Stimulated activated CD8-positive, alpha-beta memory T cell treated with anti-CD3 and anti-CD28 coated beads, Interleukin-2, amount 100 ng/mL, for 48 hours (primary cell): ENCODE results near the gene IGDCC3.

Source experiments
- DNase-seq, 2 donors: peaks; one replicate each; pipeline ENCODE4 v3.0.0-alpha.2; 2020; ENCODE audit warnings: low read depth in 2 of 2

The IGDCC3 gene

GRCh38 chr15:65344214-65344913 is 33.4 kb downstream of the IGDCC3 start:
- DNase-seq = no peak

- DNase-seq = no peak
Observed at GRCh38 chr15:65343374-65343981, 34.3 kb downstream of the IGDCC3 start.

- DNase-seq = no peak
Observed at GRCh38 chr15:65342493-65342892, 35.3 kb downstream of the IGDCC3 start.

DNA sequence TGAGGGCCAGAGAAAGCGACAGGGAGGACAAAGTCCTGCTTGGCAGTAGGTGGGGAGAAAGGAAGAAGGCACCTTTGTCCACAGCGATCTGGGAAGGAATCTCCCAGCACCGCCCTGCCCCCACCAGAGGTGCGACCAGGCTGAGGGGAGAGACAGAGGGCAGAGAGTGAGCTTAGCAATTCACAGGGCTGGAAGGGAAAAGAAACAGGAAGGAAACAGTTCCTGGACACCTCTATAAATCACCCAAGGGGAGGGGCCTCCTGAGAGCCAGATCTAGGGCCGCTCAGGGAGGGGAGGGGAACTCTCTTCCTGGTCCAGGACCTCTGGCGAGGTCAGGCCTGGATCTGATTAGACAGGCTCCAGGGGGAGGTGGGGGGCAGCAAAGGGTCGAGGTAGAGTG is 37.9 kb downstream of the IGDCC3 start:
- DNase-seq = no peak

- DNase-seq = no peak
Observed at GRCh38 chr15:65339416-65339815, 38.4 kb downstream of the IGDCC3 start.

DNA sequence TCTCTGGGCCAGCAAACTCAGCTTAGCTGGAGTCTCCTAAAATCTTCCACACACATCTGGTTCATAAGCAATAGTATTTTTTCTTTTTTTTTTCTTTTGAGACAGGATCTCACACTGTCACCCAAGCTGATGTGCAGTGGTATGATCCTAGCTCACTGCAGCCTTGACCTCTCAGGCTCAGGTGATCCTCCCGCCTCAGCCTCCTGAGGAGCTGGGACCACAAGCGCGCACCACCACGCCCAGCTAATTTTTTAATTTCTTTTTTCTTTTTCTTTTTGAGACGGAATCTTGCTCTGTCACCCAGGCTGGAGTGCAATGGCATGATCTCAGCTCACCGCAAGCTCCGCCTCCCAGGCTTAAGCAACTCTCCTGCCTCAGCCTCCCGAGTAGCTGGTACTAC is 39.0 kb downstream of the IGDCC3 start:
- DNase-seq = no peak

- DNase-seq = no peak
Observed at GRCh38 chr15:65338366-65338765, 39.4 kb downstream of the IGDCC3 start.

DNA sequence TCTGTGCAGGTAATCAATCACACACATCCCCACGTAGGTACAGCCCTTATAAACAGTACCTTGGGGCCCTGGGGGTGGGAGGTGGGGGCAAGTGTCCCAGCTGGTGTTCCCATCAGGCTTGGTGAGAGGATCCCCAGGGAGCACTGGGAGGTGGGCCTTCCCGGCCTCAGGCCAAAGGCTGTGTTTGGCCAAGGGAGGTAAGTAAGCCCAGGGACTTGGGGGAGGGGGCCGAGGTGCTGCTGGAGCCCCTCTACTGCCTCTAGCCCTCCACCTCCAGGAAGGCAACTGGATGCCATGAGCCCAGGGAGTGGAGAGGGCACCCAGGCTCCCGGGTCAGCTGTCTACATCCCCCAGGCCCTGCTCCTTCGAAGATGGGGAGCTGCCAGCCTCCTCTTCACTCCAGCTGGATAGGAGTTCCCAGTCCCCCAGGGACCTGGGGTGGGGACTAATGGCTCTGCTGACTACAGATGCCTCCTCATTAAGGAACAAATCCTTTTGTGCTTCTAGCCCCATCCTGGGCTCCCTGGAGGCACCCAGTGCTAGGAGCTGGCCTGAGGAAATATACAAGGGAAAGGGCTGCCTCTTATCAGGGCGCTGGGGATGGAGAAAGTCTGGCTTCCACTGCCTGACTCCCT is 40.2 kb downstream of the IGDCC3 start:
- DNase-seq = no peak

- DNase-seq = no peak
Observed at GRCh38 chr15:65336493-65337435, 41.0 kb downstream of the IGDCC3 start.

DNA sequence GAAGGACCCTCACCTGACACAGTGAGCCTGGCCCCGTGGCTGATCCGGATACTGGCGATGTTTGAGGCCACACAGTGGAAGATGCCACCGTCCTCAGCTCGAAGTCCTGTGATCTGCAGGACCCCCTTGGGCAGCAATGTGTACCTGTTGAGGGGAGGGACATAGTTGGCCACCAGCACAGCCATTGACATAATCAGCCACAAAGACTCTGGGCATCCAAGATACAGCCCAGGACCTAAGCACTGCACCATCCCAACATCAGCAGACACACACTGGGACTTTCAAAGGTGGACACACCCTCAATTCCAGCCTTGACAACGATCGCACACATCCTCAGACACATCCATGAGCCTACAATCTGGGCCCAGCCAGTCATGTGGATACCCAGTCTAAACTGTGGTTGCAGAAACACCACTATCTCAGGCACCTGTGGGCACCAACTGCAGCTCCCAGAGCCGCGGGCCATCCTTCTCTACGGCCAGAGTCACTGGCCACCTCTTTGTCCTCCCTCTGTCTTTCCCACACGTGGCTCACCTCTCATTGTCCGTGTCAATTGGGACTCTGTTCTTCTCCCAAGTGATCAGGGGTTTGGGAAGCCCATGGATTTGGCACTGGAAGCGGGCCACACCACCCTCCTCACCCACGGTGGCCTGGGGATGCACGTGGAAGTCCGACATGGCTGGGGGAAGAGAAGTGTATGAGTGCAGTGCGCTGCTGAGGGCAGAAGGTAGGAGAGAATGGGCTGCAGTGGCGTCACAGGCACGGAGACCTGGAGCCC is 42.3 kb downstream of the IGDCC3 start:
- DNase-seq = no peak

- no peak for DNase-seq
Observed at GRCh38 chr15:65334586-65335231, 43.1 kb downstream of the IGDCC3 start.

GRCh38 chr15:65333856-65334255 is 43.9 kb downstream of the IGDCC3 start:
- DNase-seq = no peak

- DNase-seq = no peak
Observed at GRCh38 chr15:65333148-65333820, 44.5 kb downstream of the IGDCC3 start.

GRCh38 chr15:65332391-65333147 is 45.2 kb downstream of the IGDCC3 start:
- no peak for DNase-seq

DNA sequence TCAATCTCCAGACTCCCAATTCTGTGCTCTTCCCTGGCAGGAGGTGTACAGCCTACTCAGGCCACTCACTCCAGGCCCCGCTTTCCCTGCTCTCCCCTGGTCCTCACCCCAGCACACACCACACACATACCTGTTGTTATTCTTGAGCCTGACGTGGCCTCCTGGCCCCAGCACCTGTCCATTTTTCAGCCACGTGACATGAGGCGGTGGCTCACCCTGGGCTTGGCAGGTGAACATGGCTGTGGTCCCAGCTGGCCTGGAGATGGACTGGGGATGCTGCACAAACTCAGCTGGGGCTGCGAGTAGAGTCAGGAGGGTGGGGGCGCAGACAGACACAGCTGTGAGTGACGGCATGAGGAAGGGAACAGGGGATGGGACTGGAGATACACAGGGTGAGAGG is 46.0 kb downstream of the IGDCC3 start:
- no peak for DNase-seq

- no peak for DNase-seq
Observed at GRCh38 chr15:65330934-65331645, 46.7 kb downstream of the IGDCC3 start.

GRCh38 chr15:65329984-65330735 is 47.6 kb downstream of the IGDCC3 start:
- no peak for DNase-seq
